Fibroblast of skin of left quadriceps (primary cell): ENCODE data around the gene PPM1H.
"Not testable (repeated sequence)": the region's sequence is repeated elsewhere in the genome, so short reads cannot be mapped to it uniquely, and the experiment has no call there.

Experiments
- DNase-seq, 2 experiments: peaks; one replicate each; pipeline ENCODE4 v3.0.0-alpha.2; 2013; ENCODE audit warnings: low read depth in 2 of 2

Gene PPM1H

DNA sequence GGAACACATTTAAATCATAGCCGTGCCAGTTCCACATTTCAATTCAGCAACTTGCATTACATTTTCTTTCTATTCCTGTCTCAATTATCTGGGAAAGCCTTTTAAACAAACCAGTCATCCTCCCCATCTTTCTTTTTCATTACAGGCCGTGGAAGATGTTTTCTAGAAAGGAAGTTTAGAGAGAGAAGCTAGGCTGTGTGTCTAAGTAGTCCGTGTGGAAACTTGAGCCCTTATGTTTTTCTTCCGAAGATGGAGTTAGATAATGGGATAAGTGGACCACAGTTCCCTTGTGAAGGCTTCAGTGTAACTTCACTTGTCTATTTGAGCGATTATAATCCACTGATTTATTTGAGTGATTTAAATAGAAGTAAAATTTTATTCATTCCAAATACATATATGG, 12.4 kb upstream of the PPM1H start:
- DNase-seq, result no peak

DNA sequence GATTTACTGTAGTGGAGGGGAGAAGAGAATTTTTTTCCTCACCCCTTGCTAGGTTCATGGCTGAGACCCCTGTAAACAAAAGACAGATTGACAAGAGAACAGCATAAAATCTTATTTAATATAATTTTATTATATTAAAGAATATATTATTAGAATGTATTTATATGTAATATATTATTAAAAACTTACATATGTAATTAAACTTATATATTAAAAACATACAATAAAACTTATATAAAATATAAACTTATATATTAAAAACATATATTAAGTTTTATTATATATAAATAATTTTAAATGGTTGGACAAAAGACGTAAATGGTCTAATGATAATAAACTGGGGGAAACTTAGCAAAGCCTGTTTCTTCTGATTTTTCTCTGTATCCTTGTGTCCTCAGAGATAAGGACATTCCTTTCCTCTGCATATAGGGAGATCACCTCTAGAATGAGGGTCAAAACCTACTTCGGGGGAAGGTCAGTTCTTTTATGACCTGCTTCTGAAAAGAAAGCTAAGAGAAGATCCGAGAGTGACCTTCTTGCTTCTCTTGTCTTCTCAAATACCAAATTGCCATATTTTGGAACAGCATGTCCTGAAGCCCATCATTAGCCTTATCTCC, 8.9 kb upstream of the PPM1H start:
- no peak for DNase-seq

DNA sequence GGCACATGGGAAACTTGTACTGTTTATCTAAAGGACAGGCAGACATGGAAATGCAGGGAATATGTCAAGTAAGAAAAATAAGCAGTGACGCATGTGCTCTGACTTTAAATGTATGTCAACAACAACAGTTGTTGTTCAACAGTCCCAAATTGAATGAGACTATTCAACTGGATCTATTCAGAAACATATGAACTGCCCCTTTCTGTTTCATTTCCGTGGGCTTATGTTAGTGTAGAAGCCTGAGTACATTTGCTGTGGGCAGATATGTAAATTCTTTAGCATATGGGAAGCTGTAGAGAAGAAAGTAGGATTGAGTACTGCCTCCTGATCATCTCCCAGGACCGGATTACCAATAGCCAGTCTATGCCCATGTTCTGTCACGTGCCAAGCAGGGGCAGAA, 7.4 kb upstream of the PPM1H start:
- not testable (repeated sequence) for DNase-seq

DNA sequence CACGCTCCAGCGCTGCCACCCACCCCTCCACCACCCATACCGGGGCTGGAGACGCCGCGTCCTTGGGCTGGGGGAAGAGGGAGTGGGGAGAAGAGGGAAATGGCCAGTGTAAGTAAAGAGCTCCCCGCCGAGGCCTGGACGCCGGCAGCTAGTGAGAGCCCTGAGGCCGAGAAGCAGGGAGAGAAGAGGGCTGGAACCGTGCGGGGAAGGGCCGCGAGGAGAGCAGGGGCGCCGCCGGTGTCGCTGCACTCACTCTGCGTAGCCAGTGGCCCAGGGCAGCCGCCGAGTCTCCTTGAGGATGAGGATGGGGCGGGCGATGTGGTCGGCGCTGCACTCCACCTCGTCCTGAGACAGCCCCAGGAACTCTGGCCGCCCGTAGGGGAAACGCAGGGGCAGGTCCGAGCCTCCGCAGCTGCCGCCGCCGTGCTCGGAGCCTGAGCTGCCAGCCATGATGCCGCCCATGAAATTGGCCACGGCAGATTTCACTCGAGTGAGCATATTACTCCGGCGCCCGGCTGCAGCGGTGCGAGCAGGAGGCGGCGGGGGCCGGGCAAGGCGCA, 631 bp downstream of the PPM1H start:
- no peak for DNase-seq

DNA sequence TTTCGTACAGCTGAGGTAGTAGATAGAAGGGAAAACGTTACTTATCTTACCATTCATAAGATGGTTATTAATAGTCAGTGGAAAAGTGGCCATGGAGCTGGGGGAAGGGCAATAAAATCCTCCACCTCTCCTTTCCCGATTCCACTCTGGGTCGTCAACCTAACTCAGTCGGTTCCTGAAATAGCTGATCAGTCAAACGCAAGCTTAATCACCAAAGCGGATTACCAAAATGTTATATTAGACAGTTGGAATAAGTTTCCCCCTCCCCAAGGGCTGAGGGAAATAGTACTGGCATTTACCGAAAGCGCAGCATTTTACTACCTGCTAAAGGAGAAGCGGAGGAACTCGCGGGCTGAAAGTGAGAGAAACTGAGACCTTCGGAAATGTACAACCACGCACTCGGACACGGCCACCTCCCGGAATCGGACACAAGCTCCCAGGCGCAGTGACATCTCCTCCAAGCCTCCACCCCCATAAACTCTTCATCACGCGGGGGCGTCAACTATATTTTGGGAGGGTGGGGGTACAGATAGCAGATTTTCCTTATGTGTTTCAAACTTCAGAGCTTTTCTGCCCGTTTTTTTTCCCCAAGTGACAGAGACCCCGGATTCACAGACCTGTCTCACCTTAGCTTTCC, 1.2 kb downstream of the PPM1H start:
- DNase-seq, result no peak

DNA sequence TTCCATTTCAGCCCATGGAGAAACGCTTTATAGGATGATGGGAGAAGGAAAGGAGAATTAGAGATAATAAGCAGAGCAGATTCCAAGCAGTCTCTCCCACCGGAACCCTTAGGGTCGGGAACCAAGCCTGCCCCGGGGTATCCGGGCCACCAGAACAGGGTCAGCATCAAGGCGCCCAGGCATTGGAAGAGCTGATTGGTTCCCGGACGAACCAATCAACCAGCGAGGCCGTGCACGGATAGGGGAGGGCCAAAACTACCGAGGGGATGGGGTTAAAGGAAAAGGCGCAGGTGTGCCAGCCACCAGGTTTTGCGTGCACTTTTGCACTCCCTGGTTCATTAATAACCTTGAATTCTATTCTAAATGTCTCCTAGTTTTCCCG, 1.7 kb downstream of the PPM1H start:
- DNase-seq, result no peak

DNA sequence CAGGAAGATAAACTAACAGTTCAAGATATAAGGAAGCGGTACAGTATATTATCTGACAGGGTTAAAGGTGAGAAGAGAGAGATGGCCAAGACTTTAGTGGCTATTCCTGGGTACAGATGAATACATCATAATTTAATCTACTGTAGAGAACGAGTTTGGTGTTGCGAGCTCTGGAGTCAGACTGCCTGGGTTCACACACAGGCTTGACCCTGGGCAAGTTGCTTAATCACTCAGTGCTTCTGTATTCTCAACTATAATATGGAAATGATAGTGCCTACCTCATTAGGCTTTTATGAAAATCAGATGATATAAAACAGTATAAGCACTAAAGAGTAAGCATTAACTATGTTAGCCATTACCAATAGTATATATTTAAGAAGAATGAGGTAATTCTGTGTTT, 3.5 kb downstream of the PPM1H start:
- DNase-seq, result no peak

DNA sequence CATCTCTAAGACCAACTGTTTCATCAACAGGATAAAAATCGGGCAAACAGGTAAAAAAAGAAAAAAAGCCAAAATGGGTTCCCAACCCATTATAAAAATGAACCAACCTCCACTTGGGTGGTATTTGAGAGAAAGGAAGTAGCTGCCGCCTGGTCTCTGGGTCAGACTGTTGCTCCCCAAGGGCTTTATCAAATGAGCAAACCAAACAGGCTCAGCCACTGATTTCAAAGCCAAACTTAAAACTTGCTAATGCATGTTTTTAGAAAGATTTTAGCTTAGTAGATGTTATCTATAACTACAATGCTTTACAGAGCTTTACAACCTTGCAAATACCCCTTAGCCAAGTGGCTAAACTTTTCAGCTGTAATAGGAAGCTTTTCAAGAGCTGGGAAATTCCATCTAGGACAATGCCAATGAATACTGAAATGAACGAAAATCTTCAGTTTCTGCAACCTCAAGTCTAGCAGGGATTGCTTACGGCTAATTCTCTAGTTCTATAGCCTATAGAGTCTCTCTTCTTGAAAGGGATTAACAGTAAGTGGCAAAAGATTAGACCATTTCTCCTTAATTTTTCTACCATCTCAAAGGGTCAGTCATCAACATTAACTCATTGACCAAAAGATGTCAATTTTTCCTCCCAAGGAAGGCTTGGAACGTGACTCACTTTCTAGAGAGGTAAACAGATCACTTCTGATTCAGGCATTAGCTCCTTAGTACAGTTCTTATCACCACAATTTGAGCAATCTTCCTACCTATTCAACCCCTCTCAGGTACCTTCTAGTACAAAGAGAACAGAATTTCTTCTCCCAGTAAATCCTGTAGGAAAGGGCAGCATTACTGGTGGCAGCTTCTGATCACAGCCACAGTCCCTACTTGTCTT, 4.2 kb downstream of the PPM1H start:
- DNase-seq, result no peak

DNA sequence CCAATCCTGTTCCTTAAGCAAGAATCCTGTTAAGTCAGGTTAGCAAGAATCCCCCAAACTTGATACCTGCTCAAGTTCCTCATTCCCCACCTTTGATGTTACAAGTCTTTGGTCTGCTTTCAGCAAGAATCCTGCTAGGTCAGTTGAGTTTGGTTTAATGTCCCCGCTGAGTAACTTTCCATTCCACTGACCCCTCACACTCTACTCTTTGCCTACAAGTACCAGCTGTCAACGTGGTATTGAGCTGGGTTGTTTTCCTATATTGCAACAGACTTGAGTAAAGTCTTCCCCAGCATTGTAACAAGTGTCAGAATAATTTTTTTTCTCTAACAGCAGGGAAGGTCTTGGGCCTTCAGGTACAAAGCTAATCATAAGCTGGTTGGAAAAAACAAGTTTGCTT, 6.3 kb downstream of the PPM1H start:
- DNase-seq, result no peak

DNA sequence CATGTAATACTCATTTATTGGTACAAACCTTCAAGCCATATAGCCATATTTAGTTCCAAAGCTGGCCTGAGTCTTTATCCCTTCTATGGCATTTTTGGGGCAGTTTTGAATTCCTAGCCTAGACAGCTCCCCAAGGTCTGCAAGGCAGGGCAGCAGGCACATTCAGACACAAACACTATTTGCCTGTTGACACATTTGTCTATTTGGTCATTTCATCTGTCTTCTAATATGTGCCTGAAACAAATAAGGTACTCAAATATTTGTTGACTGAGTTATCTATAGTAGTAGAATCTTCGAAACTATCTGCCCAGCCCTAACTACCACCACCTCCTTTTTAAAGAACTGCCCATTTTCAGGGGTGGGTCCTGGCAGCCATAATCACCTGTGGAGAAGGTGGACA, 9.3 kb downstream of the PPM1H start:
- no peak for DNase-seq

DNA sequence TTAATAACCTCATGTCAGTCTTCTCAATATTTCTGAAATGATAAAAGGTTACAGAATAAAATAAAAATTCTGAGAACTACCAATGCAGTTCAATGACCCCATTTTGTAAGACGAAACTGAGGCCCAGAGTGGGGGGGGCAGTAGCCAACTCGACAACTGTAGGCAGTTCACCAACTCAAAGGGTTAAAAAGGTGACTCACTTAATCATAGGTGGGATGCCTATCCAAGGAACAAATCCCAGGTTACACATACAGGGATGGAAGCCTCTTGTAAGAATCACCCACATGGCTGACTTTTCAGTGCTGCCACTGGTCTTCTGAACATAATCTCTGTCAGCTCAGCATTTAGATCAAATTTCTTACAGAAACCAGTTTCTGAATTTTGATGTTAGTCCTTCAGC, 10.9 kb downstream of the PPM1H start:
- DNase-seq, result no peak

DNA sequence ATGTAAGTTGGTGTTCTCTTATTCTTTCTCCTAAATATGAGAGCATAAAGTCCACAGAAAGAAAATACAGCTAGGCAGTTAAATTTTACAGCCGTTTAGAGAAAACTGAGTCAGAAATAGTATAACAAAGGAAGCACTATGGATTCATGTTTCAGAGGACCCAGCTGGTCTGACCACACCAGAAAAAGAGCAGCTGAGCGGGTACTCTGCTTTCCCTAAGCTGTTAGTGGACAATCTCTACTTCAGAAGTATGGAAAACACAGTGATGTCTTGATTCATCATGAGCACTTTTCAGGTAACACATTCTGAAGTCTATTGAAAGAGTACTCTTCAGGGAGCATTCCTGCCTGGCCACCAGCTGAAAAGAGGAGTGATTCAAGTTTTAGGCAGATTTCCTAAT, 12.4 kb downstream of the PPM1H start:
- DNase-seq, result no peak

DNA sequence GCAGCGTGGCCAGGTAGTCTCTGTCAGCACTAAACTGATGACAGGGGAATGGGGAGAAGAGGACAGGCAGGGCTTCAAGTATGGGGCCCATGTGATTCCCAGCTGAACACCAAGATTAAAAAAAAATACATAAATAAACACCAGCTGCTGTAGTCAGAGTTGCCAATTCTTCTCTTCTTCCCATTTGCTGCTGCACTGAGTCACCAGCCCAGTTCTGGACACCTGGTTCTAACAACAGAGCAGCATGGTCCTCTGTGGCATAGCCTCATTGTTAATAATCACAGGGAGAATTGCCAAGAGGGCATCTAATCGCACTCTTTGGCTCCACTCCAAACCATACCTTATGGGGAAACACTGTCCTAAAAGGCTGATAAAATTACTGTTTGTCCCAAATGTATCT, 15.1 kb downstream of the PPM1H start:
- DNase-seq, result no peak

DNA sequence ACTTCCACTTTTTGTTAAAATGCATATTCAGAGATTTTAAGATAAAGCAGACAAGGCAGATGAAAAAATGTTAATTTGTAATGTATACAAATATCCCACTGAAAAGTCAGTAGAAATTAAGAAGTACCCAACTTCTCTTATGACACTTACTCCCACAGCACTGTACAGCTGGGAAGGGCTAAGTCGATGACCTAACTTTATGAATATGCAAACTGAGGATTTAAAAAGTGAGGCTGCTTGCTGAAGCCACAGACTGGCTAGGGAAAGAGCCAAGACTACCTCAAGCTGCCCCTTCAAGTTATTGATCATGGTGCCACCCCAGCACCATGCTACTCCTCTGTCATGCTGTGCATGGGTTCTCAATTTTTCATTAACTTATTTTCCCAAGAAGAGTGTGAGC, 17.0 kb downstream of the PPM1H start:
- DNase-seq, result no peak

DNA sequence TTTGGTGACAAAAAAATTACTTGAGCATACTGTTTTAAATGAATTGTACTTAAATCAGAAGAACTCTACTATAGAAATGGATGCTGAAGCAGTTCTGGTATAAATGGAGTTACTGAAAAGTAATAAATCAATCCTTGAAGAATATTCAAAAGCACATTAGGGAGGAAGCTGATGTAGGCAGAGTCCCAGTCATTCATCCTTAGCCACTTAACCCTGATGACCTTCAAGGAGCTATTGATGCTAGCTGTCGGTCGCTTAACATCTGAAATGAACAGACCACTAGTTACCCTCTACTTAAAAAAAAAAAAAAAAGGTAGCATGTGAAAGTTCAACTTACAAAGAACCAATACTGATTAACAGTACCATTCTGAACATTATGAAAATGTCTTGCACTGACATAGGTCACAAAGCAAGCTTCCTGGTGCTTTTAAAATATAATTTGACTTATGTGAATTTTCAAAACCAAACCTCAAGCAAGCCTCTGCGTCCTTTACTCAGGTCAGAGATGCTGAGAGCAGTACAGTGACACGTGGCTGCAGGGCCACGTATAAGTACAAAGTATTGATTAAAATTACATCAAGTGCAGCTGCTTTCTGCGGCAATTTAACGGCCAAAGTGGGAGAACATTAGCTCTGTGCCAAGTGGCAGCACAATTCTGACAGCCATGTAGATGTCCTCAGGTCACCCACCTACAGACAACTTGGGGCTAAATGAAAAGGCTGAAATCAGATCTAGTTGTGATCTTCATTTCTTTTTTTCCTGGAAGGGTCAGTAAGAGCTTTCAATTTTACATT, 18.1 kb downstream of the PPM1H start:
- no peak for DNase-seq

DNA sequence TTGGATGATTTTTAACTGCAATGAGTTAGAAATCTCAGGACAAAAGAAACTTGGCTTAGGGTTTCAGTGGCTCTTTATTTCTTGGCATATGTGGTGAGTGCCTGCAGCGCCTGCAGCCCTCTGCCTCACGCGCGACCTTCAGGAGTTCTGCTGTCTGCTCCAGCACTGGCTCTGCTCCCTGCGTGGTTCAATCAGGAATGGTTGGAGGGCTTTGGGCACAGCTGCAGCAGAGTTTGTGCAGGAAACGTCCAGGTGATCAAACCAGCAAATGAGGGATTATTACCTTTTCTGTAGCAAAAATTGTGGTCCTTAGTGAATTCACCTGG, 19.8 kb downstream of the PPM1H start:
- DNase-seq, result no peak

DNA sequence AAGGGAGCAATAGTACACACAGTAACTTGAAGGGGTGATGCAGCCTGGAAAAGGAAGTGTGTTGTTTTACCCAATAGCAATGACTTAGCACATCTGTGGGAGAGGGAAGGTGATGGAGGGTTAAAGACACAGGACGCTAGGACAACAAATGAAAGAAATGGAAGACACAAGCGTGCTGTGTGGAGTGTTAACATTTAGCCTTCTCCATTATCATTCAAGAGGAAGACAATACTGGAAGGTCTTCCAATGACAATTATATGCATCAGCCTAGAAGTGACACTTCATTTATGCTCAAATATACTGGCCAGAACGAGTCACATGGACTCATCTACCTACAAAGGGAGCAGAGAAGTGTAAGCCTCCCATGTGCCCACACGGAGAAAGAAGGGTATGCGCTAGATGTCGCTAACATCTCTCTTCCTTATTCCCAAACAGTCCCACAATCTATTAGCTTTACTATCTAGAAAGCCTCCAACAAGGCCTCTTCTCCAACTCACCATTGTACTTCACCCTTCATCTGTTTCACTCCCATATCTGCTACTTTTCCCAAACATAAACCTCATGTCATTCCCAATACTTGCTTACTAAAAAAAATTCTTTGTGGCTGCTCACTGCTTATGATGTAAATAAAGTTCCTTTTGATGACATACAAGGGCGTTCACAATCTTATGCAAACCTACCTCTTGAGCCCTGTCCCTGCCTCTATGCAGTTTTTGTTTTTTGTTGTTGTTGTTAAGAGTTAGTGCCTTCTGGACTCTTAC, 20.3 kb downstream of the PPM1H start:
- DNase-seq, result no peak

DNA sequence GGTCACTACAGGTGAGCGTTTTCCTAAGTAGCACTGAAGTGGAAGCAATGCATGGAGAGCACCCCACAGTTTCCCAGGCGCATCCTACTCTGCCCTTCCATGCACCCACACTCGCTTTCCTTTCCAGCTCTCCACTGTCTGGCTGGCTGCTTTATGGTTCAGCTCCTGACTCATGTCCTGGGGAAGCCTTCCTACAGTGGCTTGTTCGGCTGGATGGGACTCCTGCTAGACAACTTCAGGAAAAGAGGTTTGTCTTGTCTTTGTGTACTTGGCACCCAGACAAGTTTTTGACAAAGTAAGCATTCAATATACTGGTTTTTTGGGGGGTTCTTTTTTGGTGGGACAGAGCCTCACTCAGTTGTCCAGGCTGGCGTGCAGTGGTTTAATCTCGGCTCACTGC, 21.6 kb downstream of the PPM1H start:
- no peak for DNase-seq

DNA sequence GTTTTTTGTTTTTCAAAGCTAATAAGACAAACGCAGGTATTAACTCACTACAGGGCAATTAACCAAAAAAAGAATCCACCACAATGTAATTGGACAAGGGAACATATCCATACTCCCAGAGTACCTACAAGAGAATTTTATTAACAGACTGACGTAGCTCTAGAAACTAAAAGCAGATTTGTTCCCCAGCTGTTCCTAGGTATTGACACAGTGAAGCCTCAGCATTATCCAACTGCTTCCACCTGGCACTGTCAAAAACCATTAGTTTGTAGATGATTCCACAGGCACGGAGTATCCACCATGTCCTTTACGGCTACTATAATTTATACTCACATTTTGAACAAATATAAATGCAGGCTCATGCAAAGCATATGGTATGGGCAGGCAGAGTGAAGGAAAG, 22.3 kb downstream of the PPM1H start:
- no peak for DNase-seq

DNA sequence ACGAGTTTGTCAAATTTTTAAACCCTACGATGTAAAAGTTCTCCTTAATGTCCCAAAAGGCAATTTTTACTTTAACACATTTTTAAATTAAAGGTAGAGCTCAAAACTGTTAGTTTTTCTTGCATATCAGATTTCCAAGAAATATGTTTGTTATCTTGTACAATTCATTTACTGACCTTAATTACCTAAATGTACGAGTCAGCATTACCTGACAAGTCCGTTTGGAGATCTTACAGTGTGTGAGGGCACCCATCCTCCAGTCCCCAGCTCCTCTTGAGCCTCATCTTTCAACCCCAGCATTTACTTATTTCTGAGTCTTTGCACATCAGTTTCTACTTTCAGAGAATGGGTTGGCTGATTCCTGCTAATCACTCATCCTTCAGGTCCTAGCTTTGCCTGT, 23.7 kb downstream of the PPM1H start:
- no peak for DNase-seq

DNA sequence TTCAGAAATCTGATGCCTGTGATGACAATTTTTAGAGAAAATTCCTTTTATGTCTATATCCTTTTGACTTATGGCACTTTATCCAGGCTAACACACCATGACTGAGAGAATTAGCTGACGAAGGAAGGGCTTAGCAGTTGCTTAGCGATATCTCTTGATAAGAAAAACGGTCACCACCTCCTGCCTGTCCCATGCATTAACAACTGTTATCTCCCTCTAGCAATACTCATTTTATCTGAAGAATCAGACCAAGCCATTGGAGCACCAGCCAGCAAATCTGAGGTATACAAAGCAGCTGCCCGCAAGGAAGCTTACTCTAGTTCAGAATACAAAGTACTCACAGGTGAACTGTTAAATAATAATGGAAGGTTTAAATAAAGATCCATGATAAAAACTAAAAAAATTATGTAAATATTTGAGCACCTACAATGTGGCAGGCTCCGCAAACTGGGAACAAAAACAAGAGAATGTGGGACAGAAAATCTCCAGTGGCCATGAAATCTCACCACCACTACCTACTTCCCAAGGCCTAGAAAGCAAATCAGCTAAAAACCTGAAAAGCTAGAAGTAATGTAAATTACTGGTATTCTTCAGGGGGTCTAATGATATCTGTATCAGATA, 24.3 kb downstream of the PPM1H start:
- DNase-seq, result no peak
